HUES6 (cell line): ENCODE results near the gene SHLD1.

ENCODE experiments used
- H3K27ac ChIP-seq: 2 replicates; pipeline ENCODE4 v1.7.0; 2013; ENCODE audit warnings: low read depth, mild to moderate bottlenecking, low read length, inconsistent platforms
- H3K27me3 ChIP-seq: 2 replicates; pipeline ENCODE4 v1.6.1; 2013; ENCODE audit warnings: low read length; ENCODE audit not compliant: control insufficient read depth, insufficient read depth
- H3K36me3 ChIP-seq: 2 replicates; pipeline ENCODE4 v1.6.1; 2013; ENCODE audit warnings: low read length; ENCODE audit not compliant: control insufficient read depth, insufficient read depth
- H3K4me1 ChIP-seq: 2 replicates; pipeline ENCODE4 v1.6.1; 2013; ENCODE audit warnings: low read length; ENCODE audit not compliant: control insufficient read depth, insufficient read depth
- H3K4me3 ChIP-seq: 2 replicates; pipeline ENCODE4 v1.5.1; 2013; ENCODE audit warnings: low read depth, low read length
- H3K9ac ChIP-seq: one replicate; pipeline ENCODE4 v1.6.1; 2013; ENCODE audit warnings: mild to moderate bottlenecking, low read length
- H3K9me3 ChIP-seq: 2 replicates; pipeline ENCODE4 v1.6.1; 2013; ENCODE audit warnings: low read depth, low read length; ENCODE audit not compliant: control insufficient read depth, insufficient read depth

The SHLD1 gene

GRCh38 chr20:5862703-5863039, 112.5 kb downstream of the SHLD1 start:
- H3K4me1 ChIP-seq = no peaks in the 10 kb centered on the region
- no peak overlapping the region for H3K9ac ChIP-seq
- no peaks in the 10 kb centered on the region for H3K36me3 ChIP-seq
- no peaks in the 10 kb centered on the region for H3K9me3 ChIP-seq
- no peaks in the 10 kb centered on the region for H3K27me3 ChIP-seq
- no peak overlapping the region for H3K4me3 ChIP-seq
- no peak overlapping the region for H3K27ac ChIP-seq

GRCh38 chr20:5863040-5863833, 113.0 kb downstream of the SHLD1 start:
- H3K4me1 ChIP-seq = no peaks in the 10 kb centered on the region
- H3K9me3 ChIP-seq = no peaks in the 10 kb centered on the region
- no peaks in the 10 kb centered on the region for H3K36me3 ChIP-seq
- no peak overlapping the region for H3K27ac ChIP-seq
- no peak overlapping the region for H3K4me3 ChIP-seq
- no peaks in the 10 kb centered on the region for H3K27me3 ChIP-seq
- H3K9ac ChIP-seq = no peak overlapping the region

- H3K36me3 ChIP-seq = no peaks in the 10 kb centered on the region
- H3K27me3 ChIP-seq = no peaks in the 10 kb centered on the region
- no peak overlapping the region for H3K4me3 ChIP-seq
- H3K4me1 ChIP-seq = no peaks in the 10 kb centered on the region
- H3K9ac ChIP-seq = no peak overlapping the region
- H3K27ac ChIP-seq = no peak overlapping the region
- H3K9me3 ChIP-seq = no peaks in the 10 kb centered on the region
These were observed 114.2 kb downstream of the SHLD1 start for GRCh38 chr20:5864428-5864827.

GRCh38 chr20:5864873-5865587, 114.8 kb downstream of the SHLD1 start:
- Histone ChIP-seq H3K9ac (no peak overlapping the region), H3K27ac (no peak overlapping the region), H3K4me1 (no peaks in the 10 kb centered on the region)

GRCh38 chr20:5865604-5866003, 115.4 kb downstream of the SHLD1 start:
- Histone ChIP-seq H3K36me3 (no peaks in the 10 kb centered on the region), H3K9me3 (no peaks in the 10 kb centered on the region), H3K27me3 (no peaks in the 10 kb centered on the region), H3K4me1 (peaks cover 3% of the 10 kb centered on the region; the same call in 1 of the 2 replicates), H3K9ac (no peak overlapping the region), H3K27ac (no peak overlapping the region), H3K4me3 (no peak overlapping the region)

More at GRCh38 chr20:5864873-5865587, 114.8 kb downstream of the SHLD1 start:
- H3K9me3 ChIP-seq = no peaks in the 10 kb centered on the region
- no peaks in the 10 kb centered on the region for H3K27me3 ChIP-seq
- no peak overlapping the region for H3K4me3 ChIP-seq
- no peaks in the 10 kb centered on the region for H3K36me3 ChIP-seq

GRCh38 chr20:5870568-5870981, 120.4 kb downstream of the SHLD1 start:
- H3K36me3 ChIP-seq = no peaks in the 10 kb centered on the region
- H3K27ac ChIP-seq = no peak overlapping the region
- H3K27me3 ChIP-seq = no peaks in the 10 kb centered on the region
- peaks cover 14% of the 10 kb centered on the region; the same call in 1 of the 2 replicates for H3K4me1 ChIP-seq
- H3K9ac ChIP-seq = no peak overlapping the region
- no peaks in the 10 kb centered on the region for H3K9me3 ChIP-seq
- no peak overlapping the region for H3K4me3 ChIP-seq

GRCh38 chr20:5871459-5872410, 121.5 kb downstream of the SHLD1 start:
- H3K9me3 ChIP-seq = no peaks in the 10 kb centered on the region
- no peak overlapping the region for H3K27ac ChIP-seq
- H3K4me3 ChIP-seq = no peak overlapping the region
- H3K9ac ChIP-seq = no peak overlapping the region
- no peaks in the 10 kb centered on the region for H3K36me3 ChIP-seq
- H3K27me3 ChIP-seq = no peaks in the 10 kb centered on the region
- peaks cover 14% of the 10 kb centered on the region; the same call in 1 of the 2 replicates for H3K4me1 ChIP-seq

- Histone ChIP-seq H3K4me1 (peaks cover 10% of the 10 kb centered on the region), H3K4me3 (no peak overlapping the region), H3K9ac (no peak overlapping the region), H3K9me3 (no peaks in the 10 kb centered on the region), H3K27ac (no peak overlapping the region), H3K27me3 (no peaks in the 10 kb centered on the region), H3K36me3 (no peaks in the 10 kb centered on the region)
These were observed 126.9 kb downstream of the SHLD1 start for GRCh38 chr20:5877128-5877527.

- Histone ChIP-seq H3K4me1 (peaks cover 7% of the 10 kb centered on the region; the same call in 1 of the 2 replicates), H3K9me3 (no peaks in the 10 kb centered on the region), H3K36me3 (no peaks in the 10 kb centered on the region), H3K27ac (no peak overlapping the region), H3K4me3 (no peak overlapping the region), H3K27me3 (no peaks in the 10 kb centered on the region), H3K9ac (no peak overlapping the region)
These were observed 130.1 kb downstream of the SHLD1 start for GRCh38 chr20:5880326-5880725.

GRCh38 chr20:5881703-5882102, 131.5 kb downstream of the SHLD1 start:
- no peak overlapping the region for H3K9ac ChIP-seq
- H3K9me3 ChIP-seq = no peaks in the 10 kb centered on the region
- H3K27ac ChIP-seq = no peak overlapping the region
- H3K4me3 ChIP-seq = no peak overlapping the region
- H3K4me1 ChIP-seq = peaks cover 7% of the 10 kb centered on the region; the same call in 1 of the 2 replicates
- no peaks in the 10 kb centered on the region for H3K36me3 ChIP-seq
- H3K27me3 ChIP-seq = no peaks in the 10 kb centered on the region
